H9 (cell line): ENCODE measurements around the gene DMP1. TPM values are rescaled to one million over a fixed set of nuclear protein-coding genes. Genes with fewer than 3 reads are reported as not detected.

Experiments
- DNase-seq: peaks from one replicate; pipeline ENCODE4 v3.0.0-alpha.2; 2017
- H2AFZ ChIP-seq: one replicate; pipeline ENCODE4 v1.6.1; 2013; ENCODE audit warnings: mild to moderate bottlenecking, low read length, control low read depth, moderate library complexity
- H2AK5ac ChIP-seq: 2 replicates; pipeline ENCODE4 v1.6.1; 2013; ENCODE audit warnings: low read length, control low read depth, mixed read lengths; ENCODE audit not compliant: insufficient read length
- H2BK120ac ChIP-seq: one replicate; pipeline ENCODE4 v1.6.1; 2013; ENCODE audit warnings: low read depth, mild to moderate bottlenecking, low read length, control low read depth, inconsistent platforms; ENCODE audit not compliant: poor library complexity, severe bottlenecking
- H2BK12ac ChIP-seq: 2 replicates; pipeline ENCODE4 v1.6.1; 2013; ENCODE audit warnings: low read length, control low read depth, mixed read lengths, low read depth; ENCODE audit not compliant: insufficient read length
- H2BK15ac ChIP-seq: 2 replicates; pipeline ENCODE4 v1.6.1; 2013; ENCODE audit warnings: low read depth, low read length, control low read depth
- H2BK20ac ChIP-seq: one replicate; pipeline ENCODE4 v1.6.1; 2013; ENCODE audit warnings: low read depth, mild to moderate bottlenecking, low read length, control low read depth, inconsistent platforms; ENCODE audit not compliant: poor library complexity, severe bottlenecking
- H2BK5ac ChIP-seq: 2 replicates; pipeline ENCODE4 v1.6.1; 2013; ENCODE audit warnings: low read length, control low read depth, mixed read lengths; ENCODE audit not compliant: insufficient read length
- H3K14ac ChIP-seq: 2 replicates; pipeline ENCODE4 v1.6.1; 2013; ENCODE audit warnings: low read length, control low read depth; ENCODE audit not compliant: insufficient read depth
- H3K18ac ChIP-seq: 2 replicates; pipeline ENCODE4 v1.6.1; 2013; ENCODE audit warnings: low read depth, mild to moderate bottlenecking, mixed read lengths, low read length, control low read depth; ENCODE audit not compliant: insufficient read length
- H3K23ac ChIP-seq: 2 replicates; pipeline ENCODE4 v1.6.1; 2013; ENCODE audit warnings: low read length, control low read depth, mixed read lengths, low read depth; ENCODE audit not compliant: insufficient read length
- H3K23me2 ChIP-seq: 2 replicates; pipeline ENCODE4 v1.6.1; 2013; ENCODE audit warnings: low read depth, mild to moderate bottlenecking, mixed read lengths, low read length, control low read depth; ENCODE audit not compliant: insufficient read length, poor library complexity, severe bottlenecking
- H3K27ac ChIP-seq: 2 replicates; pipeline ENCODE4 v1.5.1; 2013; ENCODE audit warnings: low read length, control low read depth, mixed read lengths, low read depth; ENCODE audit not compliant: insufficient read length
- H3K27me3 ChIP-seq: 2 replicates; pipeline ENCODE4 v1.6.1; 2013; ENCODE audit warnings: low read length, control low read depth, inconsistent platforms; ENCODE audit not compliant: insufficient read depth
- H3K4ac ChIP-seq: 2 replicates; pipeline ENCODE4 v1.6.1; 2013; ENCODE audit warnings: low read depth, mild to moderate bottlenecking, control low read depth, inconsistent platforms, low read length, moderate library complexity
- H3K4me1 ChIP-seq: 2 replicates; pipeline ENCODE4 v1.6.1; 2013; ENCODE audit warnings: low read length, control low read depth, inconsistent platforms; ENCODE audit not compliant: insufficient read depth
- H3K4me2 ChIP-seq: 2 replicates; pipeline ENCODE4 v1.6.1; 2013; ENCODE audit warnings: low read length, control low read depth, mixed read lengths; ENCODE audit not compliant: insufficient read length, insufficient read depth
- H3K56ac ChIP-seq: 2 replicates; pipeline ENCODE4 v1.6.1; 2013; ENCODE audit warnings: low read depth, mild to moderate bottlenecking, mixed read lengths, low read length, control low read depth; ENCODE audit not compliant: insufficient read length
- H3K79me1 ChIP-seq: 2 replicates; pipeline ENCODE4 v1.6.1; 2013; ENCODE audit warnings: low read depth, mild to moderate bottlenecking, moderate library complexity, low read length, control low read depth, inconsistent platforms; ENCODE audit not compliant: insufficient read depth, poor library complexity, severe bottlenecking
- H3K79me2 ChIP-seq: 2 replicates; pipeline ENCODE4 v1.6.1; 2013; ENCODE audit warnings: low read length, control low read depth, inconsistent platforms; ENCODE audit not compliant: insufficient read depth
- H3K9ac ChIP-seq: 2 replicates; pipeline ENCODE4 v1.6.1; 2013; ENCODE audit warnings: low read length, control low read depth, mixed read lengths; ENCODE audit not compliant: insufficient read length; ENCODE audit errors: extremely low read depth
- H3K9me3 ChIP-seq: one replicate; pipeline ENCODE4 v1.6.1; 2013; ENCODE audit warnings: low read depth, low read length, inconsistent platforms; ENCODE audit not compliant: control insufficient read depth
- H3T11ph ChIP-seq: one replicate; pipeline ENCODE4 v1.6.1; 2013; ENCODE audit warnings: mild to moderate bottlenecking, low read length, control low read depth, inconsistent platforms
- H4K20me1 ChIP-seq: one replicate; pipeline ENCODE4 v1.6.1; 2013; ENCODE audit not compliant: control insufficient read depth, insufficient read length, insufficient read depth
- H4K5ac ChIP-seq: 2 replicates; pipeline ENCODE4 v1.6.1; 2013; ENCODE audit warnings: low read depth, mild to moderate bottlenecking, mixed read lengths, low read length, control low read depth; ENCODE audit not compliant: insufficient read length
- H4K8ac ChIP-seq: replicated peaks from 2 replicates; pipeline ENCODE4 v1.6.1; 2013; ENCODE audit warnings: low read length, control low read depth, mixed read lengths, low read depth; ENCODE audit not compliant: insufficient read length
- H4K91ac ChIP-seq: 2 replicates; pipeline ENCODE4 v1.6.1; 2013; ENCODE audit warnings: low read depth, mild to moderate bottlenecking, moderate library complexity, mixed read lengths, low read length, control low read depth; ENCODE audit not compliant: insufficient read length
- H3K27ac Mint-ChIP-seq, 3 experiments: 2 replicates in 2 of 3; 3 replicates in 1 of 3; pipeline ENCODE4 v1.8.0; 2020 to 2021; ENCODE audit warnings: mixed read lengths in 3 of 3, mild to moderate bottlenecking in 1 of 3, moderate library complexity in 1 of 3
- H3K27me3 Mint-ChIP-seq: 2 replicates; pipeline ENCODE4 v1.8.0; 2021; ENCODE audit warnings: low read depth, mild to moderate bottlenecking, moderate library complexity, mixed read lengths
- H3K36me3 Mint-ChIP-seq, 3 experiments: 2 replicates in 2 of 3; 3 replicates in 1 of 3; pipeline ENCODE4 v1.8.0; 2020 to 2021; ENCODE audit warnings: low read depth in 3 of 3, mixed read lengths in 3 of 3; ENCODE audit not compliant: insufficient read depth in 1 of 3
- H3K4me1 Mint-ChIP-seq, 2 experiments: 2 replicates each; pipeline ENCODE4 v1.8.0; 2020; ENCODE audit warnings: mixed read lengths in 2 of 2
- H3K4me3 Mint-ChIP-seq, 2 experiments: 2 replicates in 1 of 2; 3 replicates in 1 of 2; pipeline ENCODE4 v1.8.0; 2020 to 2021; ENCODE audit warnings: mild to moderate bottlenecking in 2 of 2, mixed read lengths in 2 of 2, moderate library complexity in 1 of 2
- H3K9me3 Mint-ChIP-seq, 2 experiments: 2 replicates in 1 of 2; 3 replicates in 1 of 2; pipeline ENCODE4 v1.8.0; 2020; ENCODE audit warnings: mild to moderate bottlenecking in 2 of 2, mixed read lengths in 2 of 2, moderate library complexity in 1 of 2
- CTCF ChIP-seq: fragments of 200-600 bp; sonication (generic); conservative IDR thresholded peaks from 3 replicates; pipeline ENCODE4 v1.8.0; 2021; ENCODE audit warnings: antibody characterized with exemption, mild to moderate bottlenecking
- WGBS: extraction: QIAGEN DNeasy Blood & Tissue Kit; methylation state at CpG from one replicate; pipeline ENCODE4 v1.1.7; 2013; ENCODE audit warnings: missing lambda C conversion rate, low lambda C conversion rate, mixed read lengths; ENCODE audit not compliant: insufficient read length; ENCODE audit errors: extremely low coverage; 5-methylcytosine and 5-hydroxymethylcytosine counted together
- total RNA-seq: library from RNA; stranded (reverse); gene quantifications from 2 replicates; pipeline ENCODE4 v1.2.1, GENCODE V29; 2021

Gene DMP1
- total RNA-seq, 1 experiment from 2014 or later = not detected

GRCh38 chr4:87707279-87707918, 57.3 kb downstream of the DMP1 start:
- Histone ChIP-seq H3K9me3 (no peaks in the 10 kb centered on the region), H2AK5ac (no peak overlapping the region), H3K18ac (no peak overlapping the region), H3K79me1 (no peaks in the 10 kb centered on the region), H4K8ac (no peak overlapping the region), H3T11ph (no peak overlapping the region), H3K9ac (no peak overlapping the region), H3K79me2 (no peaks in the 10 kb centered on the region), H2BK15ac (no peak overlapping the region), H3K14ac (no peak overlapping the region), H3K23me2 (no peaks in the 10 kb centered on the region), H4K20me1 (no peaks in the 10 kb centered on the region), H3K56ac (no peak overlapping the region), H4K91ac (no peak overlapping the region), H3K23ac (no peak overlapping the region), H2AFZ (peak overlapping the region; percentile 63), H2BK20ac (no peak overlapping the region), H3K4me2 (no peak overlapping the region), H3K4me1 (no peaks in the 10 kb centered on the region; the same call in 1 of the 2 replicates), H3K27me3 (no peaks in the 10 kb centered on the region), H2BK5ac (no peak overlapping the region), H4K5ac (no peak overlapping the region), H3K4ac (no peak overlapping the region), H3K27ac (no peak overlapping the region), H2BK12ac (no peak overlapping the region), H2BK120ac (no peak overlapping the region)
- peak overlapping the region in 2 of 3 experiments; percentile 34 to 51; a peak in 2 of 7 replicates for H3K27ac Mint-ChIP-seq
- peaks cover 2% of the 10 kb centered on the region; the same call in 1 of the 2 replicates for H3K27me3 Mint-ChIP-seq
- TF ChIP-seq CTCF = peak; percentile 20; the same call in 1 of the 3 replicates
- no peak overlapping the region for H3K4me3 Mint-ChIP-seq
- WGBS = no CpG with 5 or more reads among the region's 4 CpGs
- H3K4me1 Mint-ChIP-seq = peaks cover 26 to 28% of the 10 kb centered on the region in 2 experiments
- H3K36me3 Mint-ChIP-seq = peaks cover 12 to 29% (median 14%) of the 10 kb centered on the region in 3 experiments
- DNase-seq = peak; percentile 41
- peaks cover 16 to 18% of the 10 kb centered on the region in 2 experiments for H3K9me3 Mint-ChIP-seq

Other genes starting within 250 kb of the DMP1 start
- gene NUDT9, start 227.7 kb upstream of the DMP1 start, total RNA-seq = 27.6 and 28.5 TPM in 2 replicates
- gene SPARCL1, start 120.9 kb upstream of the DMP1 start, total RNA-seq = 0.17 and 0.68 TPM in 2 replicates
- not detected in 2 replicates for gene DSPP, start 41.8 kb upstream of the DMP1 start, total RNA-seq
- not detected in 2 replicates for gene IBSP, start 149.3 kb downstream of the DMP1 start, total RNA-seq
- not detected in 2 replicates for gene MEPE, start 182.7 kb downstream of the DMP1 start, total RNA-seq